NCI-H2171 (cell line): Measurements from ENCODE around the gene MX2.

Experiments
- DNase-seq: peaks from one replicate; lab custom pipeline; 2025; lab: John Stamatoyannopoulos, UW

Gene MX2

GRCh38 chr21:41379901-41380300 is 18.1 kb downstream of the MX2 start:
- no peak for DNase-seq

DNA sequence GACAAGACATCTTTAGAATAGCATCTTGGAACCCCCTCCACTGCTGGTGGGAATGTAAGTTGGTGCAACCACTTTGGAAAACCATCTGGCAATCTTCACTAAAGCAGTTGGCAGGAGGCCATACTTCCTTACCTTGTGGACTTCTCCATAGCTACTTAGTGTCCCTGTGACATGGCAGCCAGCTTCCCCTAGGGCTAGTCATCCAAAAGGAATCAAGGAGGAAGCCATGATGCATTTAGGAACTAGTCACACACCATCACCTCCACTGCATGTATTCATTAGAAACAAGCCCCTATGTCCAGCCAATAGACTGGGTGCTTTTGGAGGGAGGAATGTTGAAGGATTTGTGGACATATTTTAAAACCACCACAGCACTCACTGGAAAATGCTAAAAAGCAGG is 19.9 kb downstream of the MX2 start:
- DNase-seq = no peak

- no peak for DNase-seq
These were observed 25.4 kb downstream of the MX2 start for GRCh38 chr21:41387042-41387819.

- no peak for DNase-seq
These were observed 26.0 kb downstream of the MX2 start for GRCh38 chr21:41387824-41388223.

GRCh38 chr21:41388259-41388658 is 26.4 kb downstream of the MX2 start:
- no peak for DNase-seq

- no peak for DNase-seq
These were observed 28.3 kb downstream of the MX2 start for GRCh38 chr21:41390043-41390639.

DNA sequence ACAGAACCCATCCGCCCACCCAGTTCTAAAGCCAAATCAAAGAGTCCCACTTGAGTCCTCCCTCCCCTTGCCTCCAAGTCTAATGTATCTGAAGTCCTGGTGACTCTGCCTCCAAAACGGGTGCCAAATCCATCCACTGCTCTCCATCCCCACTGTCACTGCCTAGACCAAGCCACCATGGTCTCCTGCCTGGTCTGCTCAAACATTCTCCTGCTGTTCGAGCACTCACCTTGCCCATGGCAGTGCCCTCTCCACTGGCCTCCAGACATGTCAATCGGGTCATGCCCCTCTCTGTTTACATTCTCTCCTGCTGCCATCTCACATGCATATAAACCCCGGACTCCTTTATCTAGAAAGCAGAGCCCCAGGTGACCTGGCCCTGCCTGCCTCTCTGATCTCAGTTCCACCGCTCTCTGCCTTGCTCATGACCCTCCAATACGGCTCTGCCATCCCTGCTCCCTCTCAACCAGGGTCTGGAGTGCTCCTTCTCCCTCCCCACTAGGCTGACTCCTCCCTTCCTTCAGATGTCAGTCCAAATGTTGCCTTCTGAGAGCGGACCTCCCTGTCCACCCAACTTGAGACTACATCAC is 32.1 kb downstream of the MX2 start:
- no peak for DNase-seq

- no peak for DNase-seq
These were observed 34.8 kb downstream of the MX2 start for GRCh38 chr21:41396558-41397075.

DNA sequence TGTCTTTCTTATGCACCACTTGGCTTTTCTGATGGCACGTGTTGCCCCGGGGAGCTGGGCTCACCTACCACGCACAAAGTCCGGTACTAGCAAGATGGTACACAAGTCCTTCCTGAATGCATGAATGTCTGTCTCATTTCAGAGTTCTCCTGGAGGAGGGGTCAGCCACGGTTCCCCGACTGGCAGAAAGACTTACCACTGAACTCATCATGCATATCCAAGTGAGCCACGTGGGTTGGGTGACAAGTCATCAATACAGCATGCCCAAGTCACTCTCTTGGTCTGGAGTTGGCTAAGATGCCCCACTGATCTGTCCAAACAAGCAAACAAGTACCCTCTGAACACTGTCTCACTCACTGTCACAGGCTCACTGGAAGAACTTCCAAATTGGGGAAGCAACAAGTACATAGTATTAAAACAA is 35.7 kb downstream of the MX2 start:
- no peak for DNase-seq

GRCh38 chr21:41398251-41398650 is 36.4 kb downstream of the MX2 start:
- no peak for DNase-seq

DNA sequence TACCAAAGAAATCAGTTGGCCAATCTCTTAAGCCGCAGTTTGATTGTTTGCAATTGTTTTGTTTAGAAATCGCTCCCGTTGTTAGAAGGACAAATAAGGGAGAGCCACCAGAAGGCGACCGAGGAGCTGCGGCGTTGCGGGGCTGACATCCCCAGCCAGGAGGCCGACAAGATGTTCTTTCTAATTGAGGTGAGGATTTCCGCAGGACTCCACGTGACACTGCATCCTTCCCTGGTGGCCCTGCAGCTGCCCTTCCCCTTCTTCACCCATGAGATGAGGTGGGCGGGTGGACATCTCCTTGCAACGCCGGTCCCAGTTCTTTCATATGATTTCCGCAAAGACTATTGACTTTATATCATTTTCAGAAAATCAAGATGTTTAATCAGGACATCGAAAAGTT is 37.0 kb downstream of the MX2 start:
- DNase-seq = no peak

GRCh38 chr21:41399246-41399800 is 37.5 kb downstream of the MX2 start:
- DNase-seq = no peak

DNA sequence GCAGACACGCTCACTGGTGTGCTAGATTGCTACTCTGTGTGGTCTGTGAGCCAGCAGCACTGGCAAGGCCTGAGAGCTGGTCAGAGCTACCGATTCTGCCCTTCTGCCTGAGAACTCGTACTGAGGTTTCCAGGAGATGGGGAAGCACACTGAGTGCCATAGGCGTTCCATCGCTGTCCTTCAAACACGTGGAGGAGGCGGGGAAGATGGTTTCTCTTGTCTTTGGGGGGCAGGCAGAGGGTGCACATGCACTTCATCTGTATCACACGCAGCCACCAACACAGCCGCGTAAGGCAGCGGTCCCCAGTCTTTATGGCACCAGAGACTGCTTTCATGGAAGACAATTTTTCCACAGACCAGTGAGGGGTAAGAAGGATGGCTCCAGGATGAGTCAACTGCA is 40.4 kb downstream of the MX2 start:
- DNase-seq = no peak

DNA sequence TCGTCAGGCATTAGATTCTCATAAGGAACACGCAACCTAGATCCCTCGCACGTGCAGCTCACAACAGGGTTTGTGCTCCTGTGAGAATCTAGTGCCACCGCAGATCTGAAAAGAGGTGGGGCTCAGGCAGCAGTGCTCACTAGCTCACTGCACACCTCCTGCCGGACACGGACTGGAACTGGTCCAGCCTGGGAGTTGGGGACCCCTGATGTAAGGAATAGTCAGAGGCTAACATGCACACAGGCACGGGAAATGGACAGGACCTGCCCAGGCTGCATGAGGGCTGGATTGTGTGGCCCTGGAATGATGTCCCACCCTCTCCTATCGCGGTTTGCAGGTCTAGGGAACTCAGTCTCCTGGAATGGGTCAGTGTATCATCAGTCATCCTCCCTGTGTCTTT is 41.0 kb downstream of the MX2 start:
- no peak for DNase-seq

GRCh38 chr21:41403331-41403730 is 41.5 kb downstream of the MX2 start:
- no peak for DNase-seq

- DNase-seq = no peak
These were observed 42.1 kb downstream of the MX2 start for GRCh38 chr21:41403966-41404365.

DNA sequence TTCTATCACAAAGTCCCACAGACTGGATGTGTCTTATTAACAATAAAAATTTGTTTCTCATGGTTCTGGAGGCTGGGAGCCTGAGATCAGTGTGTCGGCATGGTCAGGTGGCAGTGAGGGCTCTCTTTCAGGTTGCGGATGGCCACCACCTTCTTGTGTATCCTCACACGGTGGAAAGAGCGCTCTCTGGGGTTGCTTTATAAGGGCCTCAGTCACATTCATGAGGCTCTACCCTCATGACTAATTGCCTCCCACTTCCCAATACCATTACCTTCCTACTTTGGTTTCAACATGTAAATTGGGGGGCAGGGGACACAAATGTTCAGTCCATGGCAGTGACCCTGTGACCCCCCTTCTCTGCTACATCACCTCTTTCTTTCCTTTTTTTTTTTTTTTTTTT is 43.5 kb downstream of the MX2 start:
- DNase-seq = no peak

GRCh38 chr21:41406340-41406739 is 44.5 kb downstream of the MX2 start:
- DNase-seq = no peak

GRCh38 chr21:41407541-41408460 is 46.0 kb downstream of the MX2 start:
- no peak for DNase-seq

GRCh38 chr21:41410361-41410760 is 48.5 kb downstream of the MX2 start:
- DNase-seq = no peak

DNA sequence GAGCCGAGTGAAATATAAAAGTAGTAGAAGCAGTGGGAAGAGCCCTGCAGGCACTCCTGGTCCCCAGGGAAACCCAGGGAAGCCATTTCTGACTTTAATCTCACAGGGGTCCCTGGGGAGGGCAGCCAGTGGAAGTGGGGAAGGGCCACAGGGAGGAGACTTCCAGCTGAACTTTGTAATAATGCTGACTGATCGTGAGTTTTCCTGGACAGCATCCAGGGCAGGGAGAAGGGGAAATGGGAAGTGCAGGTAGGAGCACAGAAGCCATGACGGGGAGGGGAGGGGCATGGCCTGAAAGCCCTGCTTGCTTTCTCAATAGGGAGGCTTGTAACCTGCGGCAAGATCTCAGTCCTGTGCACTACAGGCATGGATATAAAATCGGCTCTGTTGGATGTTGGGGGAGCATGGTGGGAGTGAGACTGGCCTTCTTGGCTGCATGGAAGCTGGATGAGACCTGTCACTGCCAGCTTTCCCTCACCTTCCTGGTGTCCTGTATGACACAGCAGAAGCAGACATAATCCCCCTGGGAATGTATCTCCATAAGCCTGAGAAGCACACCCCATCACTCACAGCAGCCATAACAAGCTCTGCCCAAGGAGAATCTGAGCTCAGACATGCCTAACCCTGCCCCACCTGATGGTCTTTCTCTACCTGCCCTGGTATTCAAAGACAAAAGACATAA is 49.1 kb downstream of the MX2 start:
- DNase-seq = no peak
